Cortex of kidney (tissue), 1 donor: Measurements from ENCODE around the gene TM4SF5.

Experiments used
- DNase-seq: peaks from one replicate; lab custom pipeline; 2025; lab: John Stamatoyannopoulos, UW

The TM4SF5 gene

GRCh38 chr17:4771519-4772234, at the start of gene TM4SF5:
Gene TM4SF5, plus strand, starts transcription at chr17:4771886. Its CDS starts 37 bp downstream, at chr17:4771923.
- no peak for DNase-seq

- no peak for DNase-seq
These were observed 48.9 kb upstream of the TM4SF5 start for GRCh38 chr17:4722678-4723240.

GRCh38 chr17:4724650-4725049, 47.0 kb upstream of the TM4SF5 start:
- DNase-seq = no peak

GRCh38 chr17:4725646-4726310, 45.9 kb upstream of the TM4SF5 start:
- DNase-seq = no peak

- DNase-seq = no peak
These were observed 43.6 kb upstream of the TM4SF5 start for GRCh38 chr17:4728124-4728523.

GRCh38 chr17:4733073-4733531, 38.6 kb upstream of the TM4SF5 start:
- no peak for DNase-seq

GRCh38 chr17:4734857-4735475, 36.7 kb upstream of the TM4SF5 start:
- no peak for DNase-seq

GRCh38 chr17:4735876-4736651, 35.6 kb upstream of the TM4SF5 start:
- DNase-seq = no peak

GRCh38 chr17:4738136-4739121, 33.3 kb upstream of the TM4SF5 start:
- no peak for DNase-seq

GRCh38 chr17:4739122-4740024, 32.3 kb upstream of the TM4SF5 start, which contains the start of the genes CXCL16 and ZMYND15:
Gene CXCL16, minus strand, starts transcription at chr17:4739928. Its CDS starts 589 bp downstream, at chr17:4739339.
Gene ZMYND15, plus strand, starts transcription at chr17:4739833. Its CDS starts 716 bp downstream, at chr17:4740549.
- no peak for DNase-seq

- no peak for DNase-seq
These were observed 31.7 kb upstream of the TM4SF5 start for GRCh38 chr17:4740025-4740351.

GRCh38 chr17:4740584-4740983, 31.1 kb upstream of the TM4SF5 start:
- no peak for DNase-seq

- no peak for DNase-seq
These were observed 30.1 kb upstream of the TM4SF5 start for GRCh38 chr17:4741544-4741943.

- no peak for DNase-seq
These were observed 29.6 kb upstream of the TM4SF5 start for GRCh38 chr17:4742133-4742532.

- no peak for DNase-seq
These were observed 29.1 kb upstream of the TM4SF5 start for GRCh38 chr17:4742629-4743028.

- no peak for DNase-seq
These were observed 28.5 kb upstream of the TM4SF5 start for GRCh38 chr17:4743216-4743615.

GRCh38 chr17:4743898-4744297, 27.8 kb upstream of the TM4SF5 start:
- DNase-seq = no peak

GRCh38 chr17:4744999-4745969, 26.4 kb upstream of the TM4SF5 start:
- DNase-seq = no peak
